ENCODE measurements around the gene TEKT1. TPM values are rescaled to one million over a fixed set of nuclear protein-coding genes. Genes with fewer than 3 reads are reported as not detected.

Gene TEKT1
- total and polyA plus RNA-seq, 9 of the 15 experiments (the other 6 are each of a cell fraction or from before 2014, with no cell fraction given): 0.06 TPM; not detected in 8

DNA sequence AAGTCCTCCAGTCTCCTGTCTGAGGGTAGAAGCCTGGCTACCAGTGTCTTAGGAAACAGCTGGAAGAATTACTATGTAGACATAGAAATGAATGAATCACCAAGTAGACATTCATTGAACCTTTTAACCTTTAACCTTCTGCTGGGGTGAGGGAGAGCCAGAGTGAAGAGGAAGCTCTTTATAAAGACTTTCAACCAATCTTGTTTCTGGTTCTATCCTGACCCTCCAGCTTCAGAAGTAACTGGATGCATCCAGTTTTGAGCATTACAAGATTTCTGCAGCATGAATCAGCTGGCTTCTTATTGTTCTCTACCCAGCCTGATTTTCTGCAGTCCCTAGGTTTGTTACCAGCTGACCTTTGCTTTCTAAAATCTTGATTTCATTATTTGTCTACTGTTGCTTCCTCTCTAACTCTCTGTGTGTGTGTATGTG, 8.5 kb downstream of the TEKT1 start:
- no peak overlapping the region for H3K9ac ChIP-seq (ENCODE audit: insufficient read depth in 1 of 2, low read depth in 2 of 2, low read length in 2 of 2)
- BruUV-seq (replicated peaks): no TSS peak
- intact Hi-C loops (cut with micrococcal nuclease) (no loop called here), in situ Hi-C loops (cut with MboI) (no loop called here)
- H4K20me1 ChIP-seq (replicated peaks; ENCODE audit: control insufficient read depth, insufficient read depth, low read length): no peaks in the 10 kb centered on the region
- peaks cover 0 to 2% of the 10 kb centered on the region in 2 experiments; a peak in 1 of 5 replicates for H3K27me3 ChIP-seq (ENCODE audit: control insufficient read depth in 2 of 2, insufficient read depth in 2 of 2, low read length in 2 of 2)
- H3K9me3 ChIP-seq (replicated peaks; ENCODE audit: control insufficient read depth, insufficient read depth, low read depth, low read length): no peaks in the 10 kb centered on the region
- ChIA-PET CTCF (ENCODE audit: low intra/inter-chr PET ratio) (no interaction called here), POLR2A (interaction anchor here (0.6 kb wide), 1 partner anchor 9 kb away, joined by 3 read pairs; the partner anchor contains the start of gene TEKT1)
- H3K4me3 ChIP-seq: no peak overlapping the region
- no peaks in the 10 kb centered on the region for H3K9me1 ChIP-seq (ENCODE audit: control insufficient read depth, insufficient read depth, low read length)
- H2AFZ ChIP-seq (ENCODE audit: low read depth, low read length): no peak overlapping the region
- no peaks in the 10 kb centered on the region for H3K36me3 ChIP-seq (ENCODE audit: control insufficient read depth, insufficient read depth, low read length)
- no peak overlapping the region for H3K27ac ChIP-seq (ENCODE audit: extremely low read depth, low read depth, low read length)
- DNase-seq (ENCODE audit: extremely low read depth in 1 of 4, low spot score in 3 of 4): no peak
- no peaks in the 10 kb centered on the region for H3K79me2 ChIP-seq (ENCODE audit: control insufficient read depth, insufficient read depth, low read length)
- no peak for FAIRE-seq
- ATAC-seq: no peak
- H3K4me2 ChIP-seq (ENCODE audit: insufficient read depth, low read length): no peak overlapping the region
- H3K4me1 ChIP-seq (replicated peaks in 1 of 2; ENCODE audit: control insufficient read depth in 2 of 2, insufficient read depth in 2 of 2, low read length in 2 of 2): no peaks in the 10 kb centered on the region
- TF ChIP-seq NRF1 (conservative IDR thresholded peaks at IDR 0.05 in 1 of 2, IDR thresholded peaks at IDR 0.05 in 1 of 2) (no peak), CAMTA2 (CRISPR knock-in tag; conservative IDR thresholded peaks at IDR 0.05) (no peak), RAD21 (CRISPR knock-in tag; conservative IDR thresholded peaks at IDR 0.05 in 1 of 2, IDR thresholded peaks at IDR 0.05 in 1 of 2) (no peak), TBP (optimal IDR thresholded peaks at IDR 0.05; ENCODE audit: low read depth, low read length) (no peak), TAF1 (IDR thresholded peaks at IDR 0.05; ENCODE audit: control insufficient read depth, extremely low read depth, insufficient read depth, low read length, severe bottlenecking) (no peak), L3MBTL2 (IDR thresholded peaks at IDR 0.05) (no peak), MAFK (IDR thresholded peaks at IDR 0.05; ENCODE audit: low read length) (no peak), ADNP (tag; IDR thresholded peaks at IDR 0.05) (no peak), FOXJ2 (tag; IDR thresholded peaks at IDR 0.05) (no peak), NR2C1 (IDR thresholded peaks at IDR 0.05) (no peak), NR2C1 (tag; IDR thresholded peaks at IDR 0.05) (no peak), KAT7 (CRISPR knock-in tag; IDR thresholded peaks at IDR 0.05; ENCODE audit: borderline replicate concordance) (no peak), RBM14 (IDR thresholded peaks at IDR 0.05; ENCODE audit: borderline replicate concordance, insufficient read depth, low read depth, low read length) (no peak), PHB (CRISPR knock-in tag; IDR thresholded peaks at IDR 0.05) (no peak), NR2F6 (CRISPR knock-in tag; IDR thresholded peaks at IDR 0.05) (no peak), ZNF668 (CRISPR knock-in tag; IDR thresholded peaks at IDR 0.05) (no peak)
- TF ChIP-seq, protein P1, sequence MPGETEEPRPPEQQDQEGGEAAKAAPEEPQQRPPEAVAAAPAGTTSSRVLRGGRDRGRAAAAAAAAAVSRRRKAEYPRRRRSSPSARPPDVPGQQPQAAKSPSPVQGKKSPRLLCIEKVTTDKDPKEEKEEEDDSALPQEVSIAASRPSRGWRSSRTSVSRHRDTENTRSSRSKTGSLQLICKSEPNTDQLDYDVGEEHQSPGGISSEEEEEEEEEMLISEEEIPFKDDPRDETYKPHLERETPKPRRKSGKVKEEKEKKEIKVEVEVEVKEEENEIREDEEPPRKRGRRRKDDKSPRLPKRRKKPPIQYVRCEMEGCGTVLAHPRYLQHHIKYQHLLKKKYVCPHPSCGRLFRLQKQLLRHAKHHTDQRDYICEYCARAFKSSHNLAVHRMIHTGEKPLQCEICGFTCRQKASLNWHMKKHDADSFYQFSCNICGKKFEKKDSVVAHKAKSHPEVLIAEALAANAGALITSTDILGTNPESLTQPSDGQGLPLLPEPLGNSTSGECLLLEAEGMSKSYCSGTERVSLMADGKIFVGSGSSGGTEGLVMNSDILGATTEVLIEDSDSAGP (CRISPR knock-in tag; IDR thresholded peaks at IDR 0.05): no peak
- TF ChIP-seq, protein P2, sequence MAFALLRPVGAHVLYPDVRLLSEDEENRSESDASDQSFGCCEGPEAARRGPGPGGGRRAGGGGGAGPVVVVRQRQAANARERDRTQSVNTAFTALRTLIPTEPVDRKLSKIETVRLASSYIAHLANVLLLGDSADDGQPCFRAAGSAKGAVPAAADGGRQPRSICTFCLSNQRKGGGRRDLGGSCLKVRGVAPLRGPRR (CRISPR knock-in tag; IDR thresholded peaks at IDR 0.05): no peak
- TF ChIP-seq, protein P3, sequence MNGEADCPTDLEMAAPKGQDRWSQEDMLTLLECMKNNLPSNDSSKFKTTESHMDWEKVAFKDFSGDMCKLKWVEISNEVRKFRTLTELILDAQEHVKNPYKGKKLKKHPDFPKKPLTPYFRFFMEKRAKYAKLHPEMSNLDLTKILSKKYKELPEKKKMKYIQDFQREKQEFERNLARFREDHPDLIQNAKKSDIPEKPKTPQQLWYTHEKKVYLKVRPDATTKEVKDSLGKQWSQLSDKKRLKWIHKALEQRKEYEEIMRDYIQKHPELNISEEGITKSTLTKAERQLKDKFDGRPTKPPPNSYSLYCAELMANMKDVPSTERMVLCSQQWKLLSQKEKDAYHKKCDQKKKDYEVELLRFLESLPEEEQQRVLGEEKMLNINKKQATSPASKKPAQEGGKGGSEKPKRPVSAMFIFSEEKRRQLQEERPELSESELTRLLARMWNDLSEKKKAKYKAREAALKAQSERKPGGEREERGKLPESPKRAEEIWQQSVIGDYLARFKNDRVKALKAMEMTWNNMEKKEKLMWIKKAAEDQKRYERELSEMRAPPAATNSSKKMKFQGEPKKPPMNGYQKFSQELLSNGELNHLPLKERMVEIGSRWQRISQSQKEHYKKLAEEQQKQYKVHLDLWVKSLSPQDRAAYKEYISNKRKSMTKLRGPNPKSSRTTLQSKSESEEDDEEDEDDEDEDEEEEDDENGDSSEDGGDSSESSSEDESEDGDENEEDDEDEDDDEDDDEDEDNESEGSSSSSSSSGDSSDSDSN (IDR thresholded peaks at IDR 0.05; ENCODE audit: borderline replicate concordance in 1 of 2, low read depth in 2 of 2, low read length in 2 of 2): no peak
